Hepatocyte (in vitro differentiated cells): ENCODE measurements around the gene TXNRD2. TPM values are rescaled to one million over a fixed set of nuclear protein-coding genes. Genes with fewer than 3 reads are reported as not detected.

Experiments
- DNase-seq: peaks from one replicate; pipeline ENCODE4 v3.0.0-alpha.2; 2016; ENCODE audit warnings: low spot score
- H2AFZ ChIP-seq: fragments of 200-600 bp; sonication (generic); 2 replicates; pipeline ENCODE4 v1.6.0; 2016; ENCODE audit warnings: antibody characterized with exemption, mild to moderate bottlenecking
- H3K27ac ChIP-seq: fragments of 200-600 bp; sonication (generic); 2 replicates; pipeline ENCODE4 v1.5.1; 2016; ENCODE audit warnings: mild to moderate bottlenecking
- H3K27me3 ChIP-seq: fragments of 200-600 bp; sonication (generic); 2 replicates; pipeline ENCODE4 v1.6.1; 2016
- H3K36me3 ChIP-seq: fragments of 200-600 bp; sonication (generic); replicated peaks from 2 replicates; pipeline ENCODE4 v1.5.1; 2016; ENCODE audit warnings: low read depth; ENCODE audit not compliant: insufficient read depth
- H3K4me1 ChIP-seq: fragments of 200-600 bp; sonication (generic); 2 replicates; pipeline ENCODE4 v1.5.1; 2016; ENCODE audit warnings: mild to moderate bottlenecking, moderate library complexity; ENCODE audit not compliant: insufficient read depth
- H3K4me2 ChIP-seq: fragments of 200-600 bp; sonication (generic); 2 replicates; pipeline ENCODE4 v1.6.0; 2016
- H3K4me3 ChIP-seq: fragments of 200-600 bp; sonication (generic); 2 replicates; pipeline ENCODE4 v1.5.1; 2016; ENCODE audit warnings: mild to moderate bottlenecking
- H3K79me2 ChIP-seq: fragments of 200-600 bp; sonication (generic); 2 replicates; pipeline ENCODE4 v1.6.0; 2017; ENCODE audit warnings: mild to moderate bottlenecking
- H3K9me2 ChIP-seq: fragments of 200-600 bp; sonication (generic); replicated peaks from 2 replicates; pipeline ENCODE4 v1.6.0; 2017; ENCODE audit warnings: mild to moderate bottlenecking; ENCODE audit not compliant: insufficient read depth
- H3K9me3 ChIP-seq: fragments of 200-600 bp; sonication (generic); 2 replicates; pipeline ENCODE4 v1.5.1; 2016; ENCODE audit warnings: low read depth, mild to moderate bottlenecking
- H4K20me1 ChIP-seq: fragments of 200-600 bp; sonication (generic); 2 replicates; pipeline ENCODE4 v1.6.0; 2016; ENCODE audit warnings: mild to moderate bottlenecking; ENCODE audit not compliant: insufficient read depth, poor library complexity, severe bottlenecking
- EZH2 ChIP-seq: fragments of 200-600 bp; sonication (generic); IDR thresholded peaks from 2 replicates; pipeline ENCODE4 v1.6.1; 2016; ENCODE audit warnings: antibody characterized with exemption, mild to moderate bottlenecking, borderline replicate concordance
- EZH2phosphoT487 ChIP-seq: fragments of 200-600 bp; sonication (generic); IDR thresholded peaks from one replicate; pipeline ENCODE4 v1.6.1; 2018; ENCODE audit warnings: antibody characterized with exemption, mild to moderate bottlenecking, low read depth, moderate library complexity; ENCODE audit not compliant: unreplicated experiment, severe bottlenecking
- WGBS: methylation state at CpG from one replicate; pipeline ENCODE4 v1.1.6; 2016; ENCODE audit warnings: low lambda C conversion rate; ENCODE audit errors: missing lambda C conversion rate; 5-methylcytosine and 5-hydroxymethylcytosine counted together
- polyA plus RNA-seq: library from polyadenylated mRNA; unstranded; fragments of >200 nt; fragmentation: Nextera tagmentation; extraction: Ambion mirVana; gene quantifications from 2 replicates; pipeline ENCODE4 v1.2.1, GENCODE V29; 2016
- total RNA-seq: library from RNA; depleted of rRNA; stranded (reverse); fragments of >200 nt; gene quantifications from 2 replicates; pipeline ENCODE4 v1.2.3, GENCODE V29; 2014
- TF ChIP-seq, protein P1 (sequence below): fragments of 200-600 bp; sonication (generic); IDR thresholded peaks from 2 replicates; pipeline ENCODE4 v1.5.1; 2016; ENCODE audit warnings: antibody characterized with exemption, mild to moderate bottlenecking; ENCODE audit not compliant: poor library complexity

The TXNRD2 gene
- total and polyA plus RNA-seq, 2 experiments from 2014 or later = 0.60 to 2.1 TPM

DNA sequence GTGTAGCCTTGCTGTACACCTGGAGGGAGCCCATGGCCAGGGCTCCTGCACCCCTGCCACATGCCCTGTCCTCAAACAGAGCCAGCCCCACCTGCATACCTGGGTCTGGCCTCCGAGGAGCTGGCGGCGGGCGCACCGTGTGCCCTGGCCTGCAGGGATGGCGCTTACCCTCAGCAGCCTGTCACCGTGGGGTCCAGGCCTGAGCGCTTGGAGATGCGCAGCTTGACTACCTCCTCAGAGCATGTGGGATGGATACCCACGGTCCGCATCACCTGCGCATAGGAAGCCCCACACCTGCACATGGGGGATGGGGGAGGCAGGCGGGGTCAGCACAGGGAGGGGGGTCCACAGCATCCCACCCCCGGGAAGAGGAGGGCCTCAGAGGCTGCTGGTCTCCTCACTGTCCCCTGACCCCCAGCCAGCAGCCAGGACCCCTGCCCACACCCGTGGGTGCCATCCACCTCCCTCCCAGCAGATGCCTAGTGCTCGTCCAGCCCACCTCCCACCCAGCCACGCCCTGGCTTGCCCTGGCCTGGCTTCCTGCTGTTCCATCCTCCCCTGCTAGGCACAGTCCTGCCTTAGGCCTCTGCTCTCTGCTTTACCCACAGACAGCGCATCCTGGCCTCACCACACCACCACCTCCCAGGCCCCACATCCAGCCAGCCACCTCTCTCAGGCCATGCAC, 64.5 kb downstream of the TXNRD2 start:
- DNase-seq = no peak
- H2AFZ ChIP-seq = no peak overlapping the region
- no peaks in the 10 kb centered on the region for H3K9me3 ChIP-seq

DNA sequence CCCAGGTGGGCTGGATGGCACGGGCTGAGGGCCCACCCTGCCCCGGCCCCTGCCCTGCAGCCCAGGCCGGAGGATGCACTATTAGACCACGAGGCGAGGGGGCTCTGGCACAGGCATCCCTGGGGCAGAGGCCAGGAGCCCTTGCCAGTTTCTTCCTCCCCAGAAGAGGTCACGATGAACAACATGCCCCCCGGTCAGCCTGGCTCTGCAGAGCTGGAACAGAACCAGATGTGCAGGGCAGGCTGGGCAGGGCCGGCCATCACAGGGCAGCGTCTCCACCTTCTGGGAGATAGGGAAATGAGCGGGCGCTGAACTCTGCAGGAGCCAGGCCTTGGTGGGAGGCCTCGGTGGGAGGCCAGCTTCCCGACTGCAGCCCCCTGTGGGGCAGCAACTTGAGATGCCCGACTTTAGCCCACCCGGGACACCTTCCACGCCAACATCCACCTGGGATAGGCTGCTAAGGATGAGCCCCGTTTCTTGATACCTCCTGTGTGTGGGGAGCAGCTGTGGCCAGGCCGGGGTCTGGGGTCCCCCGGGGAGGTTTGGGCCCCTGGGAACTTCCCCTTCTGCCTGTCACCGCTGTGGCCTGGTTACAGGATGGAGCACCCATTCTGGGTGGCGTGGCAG, 65.2 kb downstream of the TXNRD2 start:
- 86% methylated on average over 21 of the region's 21 CpGs for WGBS
- Histone ChIP-seq H3K4me1 (peaks cover 11% of the 10 kb centered on the region), H2AFZ (no peak overlapping the region), H3K27ac (no peak overlapping the region), H3K4me2 (no peak overlapping the region), H3K27me3 (no peaks in the 10 kb centered on the region), H3K9me3 (no peaks in the 10 kb centered on the region), H3K9me2 (no peaks in the 10 kb centered on the region), H3K36me3 (no peaks in the 10 kb centered on the region), H3K4me3 (no peak overlapping the region), H3K79me2 (no peaks in the 10 kb centered on the region), H4K20me1 (no peaks in the 10 kb centered on the region)
- TF ChIP-seq, protein P1, sequence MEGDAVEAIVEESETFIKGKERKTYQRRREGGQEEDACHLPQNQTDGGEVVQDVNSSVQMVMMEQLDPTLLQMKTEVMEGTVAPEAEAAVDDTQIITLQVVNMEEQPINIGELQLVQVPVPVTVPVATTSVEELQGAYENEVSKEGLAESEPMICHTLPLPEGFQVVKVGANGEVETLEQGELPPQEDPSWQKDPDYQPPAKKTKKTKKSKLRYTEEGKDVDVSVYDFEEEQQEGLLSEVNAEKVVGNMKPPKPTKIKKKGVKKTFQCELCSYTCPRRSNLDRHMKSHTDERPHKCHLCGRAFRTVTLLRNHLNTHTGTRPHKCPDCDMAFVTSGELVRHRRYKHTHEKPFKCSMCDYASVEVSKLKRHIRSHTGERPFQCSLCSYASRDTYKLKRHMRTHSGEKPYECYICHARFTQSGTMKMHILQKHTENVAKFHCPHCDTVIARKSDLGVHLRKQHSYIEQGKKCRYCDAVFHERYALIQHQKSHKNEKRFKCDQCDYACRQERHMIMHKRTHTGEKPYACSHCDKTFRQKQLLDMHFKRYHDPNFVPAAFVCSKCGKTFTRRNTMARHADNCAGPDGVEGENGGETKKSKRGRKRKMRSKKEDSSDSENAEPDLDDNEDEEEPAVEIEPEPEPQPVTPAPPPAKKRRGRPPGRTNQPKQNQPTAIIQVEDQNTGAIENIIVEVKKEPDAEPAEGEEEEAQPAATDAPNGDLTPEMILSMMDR = no peak
- TF ChIP-seq EZH2 = no peak
- TF ChIP-seq EZH2phosphoT487 = no peak
- no peak for DNase-seq

More for the DNA sequence above, 64.5 kb downstream of the TXNRD2 start:
- over 99% methylated on average over 14 of the region's 18 CpGs for WGBS
- Histone ChIP-seq H3K36me3 (no peaks in the 10 kb centered on the region), H3K27ac (no peak overlapping the region), H3K79me2 (no peaks in the 10 kb centered on the region), H4K20me1 (no peaks in the 10 kb centered on the region), H3K9me2 (no peaks in the 10 kb centered on the region), H3K4me2 (no peak overlapping the region), H3K4me3 (no peak overlapping the region), H3K27me3 (no peaks in the 10 kb centered on the region), H3K4me1 (peaks cover 18% of the 10 kb centered on the region)
- TF ChIP-seq, protein P1 = no peak
- TF ChIP-seq EZH2 = no peak
- no peak for TF ChIP-seq EZH2phosphoT487

DNA sequence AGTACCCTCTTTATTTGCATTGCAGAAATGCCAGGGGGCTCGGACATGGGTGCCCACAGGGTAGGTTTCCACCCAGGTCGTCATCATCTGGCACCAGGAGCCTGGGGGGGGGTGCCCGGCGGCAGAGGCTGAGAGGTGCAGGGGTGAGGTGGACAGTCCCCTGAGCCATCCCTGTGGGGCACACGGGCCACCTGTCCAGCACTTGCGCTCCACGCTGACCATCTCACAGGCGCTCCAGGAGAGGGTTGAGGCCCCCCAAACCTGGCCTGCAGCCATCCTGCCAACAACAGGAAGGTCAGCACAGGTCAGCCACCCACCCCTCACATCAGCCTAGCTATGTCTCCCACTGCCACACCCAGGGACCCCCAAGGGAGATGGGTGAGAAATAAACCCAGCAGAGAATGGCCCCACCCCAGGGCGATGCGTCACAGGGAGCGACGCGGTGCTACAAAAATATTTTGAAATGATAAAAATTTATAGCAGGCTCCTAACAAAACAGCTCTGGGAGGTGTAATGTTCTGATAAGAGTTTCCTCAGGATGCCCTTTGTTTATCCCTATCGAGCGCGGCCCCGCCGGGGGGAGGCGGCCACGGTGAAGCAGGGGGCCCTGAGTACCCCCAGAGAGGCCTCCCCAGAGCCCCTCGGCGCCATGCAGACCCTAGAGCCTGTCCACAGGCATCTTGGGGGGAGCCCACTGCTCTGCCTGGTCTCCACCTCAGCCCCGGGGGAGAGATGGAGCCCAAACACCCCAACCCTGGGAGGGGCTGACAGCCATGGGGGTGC, 65.9 kb downstream of the TXNRD2 start:
- no peak for DNase-seq
- no peaks in the 10 kb centered on the region for H3K9me3 ChIP-seq

More for the DNA sequence above, 65.9 kb downstream of the TXNRD2 start:
- no peak overlapping the region for H3K27ac ChIP-seq
- H2AFZ ChIP-seq = no peak overlapping the region
- H3K4me1 ChIP-seq = peaks cover 6% of the 10 kb centered on the region
- no peaks in the 10 kb centered on the region for H3K79me2 ChIP-seq
- H3K4me2 ChIP-seq = no peak overlapping the region
- H3K36me3 ChIP-seq = no peaks in the 10 kb centered on the region
- H3K27me3 ChIP-seq = no peaks in the 10 kb centered on the region
- H4K20me1 ChIP-seq = no peaks in the 10 kb centered on the region
- TF ChIP-seq EZH2 (no peak), EZH2phosphoT487 (no peak)
- TF ChIP-seq, protein P1 = no peak
- WGBS = 77% methylated on average over 18 of the region's 23 CpGs
- no peaks in the 10 kb centered on the region for H3K9me2 ChIP-seq
- no peak overlapping the region for H3K4me3 ChIP-seq
